GM12878 (cell line): ENCODE data around the gene ZNF160. TPM values are rescaled to one million over a fixed set of nuclear protein-coding genes. Genes with fewer than 3 reads are reported as not detected.
"Not testable (repeated sequence)": the region's sequence is repeated elsewhere in the genome, so short reads cannot be mapped to it uniquely, and the experiment has no call there.

ENCODE experiments used
- ATAC-seq: fragments of 200-7000 bp; cut with Tn5 transposase; 3 replicates; pipeline ENCODE4 v1.9.1; 2020; ENCODE audit warnings: mild to moderate bottlenecking, moderate library complexity
- BruUV-seq: library from RNA; stranded (reverse); fragments of 400-500 nt; replicated peaks from 2 replicates; lab custom pipeline; 2021; lab: Mats Ljungman, UMichigan
- CTCF ChIA-PET: fragments of 300-600 bp; sonication (Branson Sonifier 250); formaldehyde crosslinking; extraction: SDS; loops from one replicate; lab custom pipeline; 2021; ENCODE audit warnings: inconsistent platforms; lab: Yijun Ruan, JAX
- POLR2A ChIA-PET: fragments of 350-600 bp; formaldehyde crosslinking; extraction: SDS; loops from one replicate; lab custom pipeline; 2021; ENCODE audit warnings: inconsistent platforms; lab: Charles Lee
- RAD21 ChIA-PET: fragments of 300-600 bp; sonication (Branson Sonifier 250); formaldehyde crosslinking; loops from one replicate; lab custom pipeline; 2023; ENCODE audit warnings: antibody characterized with exemption; ENCODE audit not compliant: unreplicated experiment; lab: Charles Lee
- SMC1A ChIA-PET: fragments of 300-600 bp; sonication (Branson Sonifier 250); formaldehyde crosslinking; loops from one replicate; lab custom pipeline; 2023; ENCODE audit not compliant: unreplicated experiment, uncharacterized antibody; lab: Charles Lee
- DNase-seq: peaks from one replicate; pipeline ENCODE4 v3.0.0-alpha.2; 2011; ENCODE audit warnings: low read depth, low spot score
- FAIRE-seq: peaks from 3 replicates; lab custom pipeline; 2011; peaks lifted over from hg19 to GRCh38; lab: Jason Lieb, UNC
- H2AFZ ChIP-seq: 2 replicates; pipeline ENCODE4 v1.6.0; 2011; ENCODE audit warnings: low read depth, low read length, control low read depth; ENCODE audit not compliant: control insufficient read depth
- H3K27ac ChIP-seq: 2 replicates; pipeline ENCODE4 v1.5.1; 2011; ENCODE audit warnings: control low read depth; ENCODE audit not compliant: control insufficient read depth, insufficient read depth
- H3K27me3 ChIP-seq, 2 experiments: replicated peaks in 1 of 2; 2 replicates each; pipeline versions ENCODE4 v1.6.0 to v1.6.1; 2011; ENCODE audit warnings: low read length in 1 of 2; ENCODE audit not compliant: control insufficient read depth in 2 of 2, insufficient read depth in 2 of 2
- H3K36me3 ChIP-seq, 2 experiments: 2 replicates each; pipeline ENCODE4 v1.5.1; 2011; ENCODE audit warnings: low read length in 1 of 2; ENCODE audit not compliant: control insufficient read depth in 2 of 2, insufficient read depth in 2 of 2
- H3K4me1 ChIP-seq: 2 replicates; pipeline ENCODE4 v1.6.1; 2011; ENCODE audit warnings: mild to moderate bottlenecking, low read length, moderate library complexity, mixed read lengths; ENCODE audit not compliant: control insufficient read depth, insufficient read depth
- H3K4me2 ChIP-seq: 2 replicates; pipeline ENCODE4 v1.6.0; 2011; ENCODE audit warnings: control low read depth; ENCODE audit not compliant: control insufficient read depth, insufficient read depth
- H3K4me3 ChIP-seq: fragments of 200-600 bp; sonication (generic); 2 replicates; pipeline ENCODE4 v1.5.1; 2016
- H3K79me2 ChIP-seq: 2 replicates; pipeline ENCODE4 v1.6.0; 2011; ENCODE audit warnings: low read length; ENCODE audit not compliant: control insufficient read depth, insufficient read depth
- H3K9ac ChIP-seq: 2 replicates; pipeline ENCODE4 v1.8.0; 2011; ENCODE audit warnings: low read length, control low read depth, mixed read lengths; ENCODE audit not compliant: control insufficient read depth, insufficient read depth
- H3K9me3 ChIP-seq: replicated peaks from 3 replicates; pipeline ENCODE4 v1.5.1; 2011; ENCODE audit warnings: mild to moderate bottlenecking, low read length; ENCODE audit not compliant: control insufficient read depth, insufficient read depth
- H4K20me1 ChIP-seq: 2 replicates; pipeline ENCODE4 v1.6.0; 2011; ENCODE audit not compliant: control insufficient read depth, insufficient read depth
- ASH2L ChIP-seq: fragments of 300-600, 200-600 bp; sonication (generic); IDR thresholded peaks from 2 replicates; pipeline ENCODE4 v1.6.1; 2017; ENCODE audit warnings: low read depth, mild to moderate bottlenecking, borderline replicate concordance
- EZH2 ChIP-seq: IDR thresholded peaks from 2 replicates; pipeline ENCODE4 v1.6.1; 2012; ENCODE audit warnings: low read depth, mild to moderate bottlenecking, control low read depth, inconsistent platforms, low read length, borderline replicate concordance; ENCODE audit not compliant: control insufficient read depth
- IRF4 ChIP-seq: IDR thresholded peaks from 2 replicates; pipeline ENCODE4 v1.6.1; 2011; ENCODE audit warnings: low read depth, low read length
- JUNB ChIP-seq: IDR thresholded peaks from 2 replicates; pipeline ENCODE4 v1.6.1; 2016; ENCODE audit warnings: antibody characterized with exemption, mild to moderate bottlenecking
- KDM1A ChIP-seq: fragments of 200-600 bp; sonication (generic); IDR thresholded peaks from 2 replicates; pipeline ENCODE4 v1.6.1; 2016; ENCODE audit warnings: borderline replicate concordance
- PAX8 ChIP-seq: fragments of 450-650 bp; IDR thresholded peaks from 2 replicates; pipeline ENCODE4 v1.6.1; 2017; ENCODE audit warnings: mild to moderate bottlenecking, moderate library complexity
- RELA ChIP-seq: fragments of 450-650 bp; IDR thresholded peaks from 2 replicates; pipeline ENCODE4 v1.8.0; 2014; ENCODE audit warnings: borderline replicate concordance; ENCODE audit not compliant: partially characterized antibody
- SMC3 ChIP-seq: IDR thresholded peaks from 2 replicates; pipeline ENCODE4 v1.6.1; 2011; ENCODE audit warnings: low read length, improper control_type of control experiment, borderline replicate concordance
- SREBF1 ChIP-seq: IDR thresholded peaks from 2 replicates; pipeline ENCODE4 v1.6.1; 2012; ENCODE audit warnings: mild to moderate bottlenecking, low read length
- YBX1 ChIP-seq: fragments of 450-650 bp; IDR thresholded peaks from 2 replicates; pipeline ENCODE4 v1.6.1; 2016; ENCODE audit warnings: antibody characterized with exemption
- YY1 ChIP-seq: IDR thresholded peaks from 2 replicates; pipeline ENCODE4 v1.6.1; 2011; ENCODE audit warnings: low read depth, mild to moderate bottlenecking, low read length
- ZNF217 ChIP-seq: fragments of 450-650 bp; IDR thresholded peaks from 2 replicates; pipeline ENCODE4 v1.6.1; 2017; ENCODE audit warnings: antibody characterized with exemption, mild to moderate bottlenecking
- WGBS: methylation state at CpG from one replicate; pipeline ENCODE4 v1.1.6; 2016; ENCODE audit warnings: low lambda C conversion rate; ENCODE audit not compliant: insufficient replicate concordance, insufficient coverage; ENCODE audit errors: missing lambda C conversion rate; 5-methylcytosine and 5-hydroxymethylcytosine counted together
- in situ Hi-C: fragments of 300-500 bp; cut with MboI; formaldehyde crosslinking; loops from 9 replicates; pipeline ENCODE4 v1.14.3; 2018; ENCODE audit warnings: mixed read lengths
- intact Hi-C: fragments of 100-400 bp; cut with micrococcal nuclease; formaldehyde crosslinking; loops from one replicate; pipeline ENCODE4 v1.14.2; 2022; ENCODE audit not compliant: unreplicated experiment
- polyA plus RNA-seq, 11 experiments: library from polyadenylated mRNA; depleted of rRNA in 4 of 11; unstranded in 6 of 11; stranded (reverse) in 5 of 11; fragments of >200 nt; fragmentation: Nextera tagmentation in 4 of 11; fragmentation: Illumina TruSeq in 1 of 11; extraction: Ambion mirVana in 4 of 11; extraction: Trizol in 1 of 11; gene quantifications; 1 replicate in 1 of 11; 2 replicates in 10 of 11; pipeline versions ENCODE4 v1.2.1 to v1.2.3, GENCODE V29; 2011 to 2016; ENCODE audit warnings: inconsistent platforms in 2 of 11, missing spikeins in 2 of 11, low read depth in 1 of 11
- total RNA-seq, 4 experiments: library from RNA; depleted of rRNA in 3 of 4; stranded (reverse); fragments of >200 nt in 3 of 4; fragmentation: Illumina TruSeq in 1 of 4; extraction: Trizol in 1 of 4; gene quantifications; 2 replicates each; pipeline versions ENCODE4 v1.2.1 to v1.2.3, GENCODE V29; 2013 to 2021
- TF ChIP-seq, protein P1 (sequence below): fragments of 450-650 bp; IDR thresholded peaks from 2 replicates; pipeline ENCODE4 v1.6.1; 2016; ENCODE audit warnings: mild to moderate bottlenecking
- TF ChIP-seq, protein P2 (sequence below): IDR thresholded peaks from 2 replicates; pipeline ENCODE4 v1.6.1; 2011; ENCODE audit warnings: mild to moderate bottlenecking, low read depth, low read length, moderate library complexity; ENCODE audit not compliant: insufficient replicate concordance

ZNF160 gene
- total and polyA plus RNA-seq, 10 of the 15 experiments (the other 5 are each of a cell fraction or from before 2014, with no cell fraction given), result 2.8 to 18.6 (median 12.1) TPM

DNA sequence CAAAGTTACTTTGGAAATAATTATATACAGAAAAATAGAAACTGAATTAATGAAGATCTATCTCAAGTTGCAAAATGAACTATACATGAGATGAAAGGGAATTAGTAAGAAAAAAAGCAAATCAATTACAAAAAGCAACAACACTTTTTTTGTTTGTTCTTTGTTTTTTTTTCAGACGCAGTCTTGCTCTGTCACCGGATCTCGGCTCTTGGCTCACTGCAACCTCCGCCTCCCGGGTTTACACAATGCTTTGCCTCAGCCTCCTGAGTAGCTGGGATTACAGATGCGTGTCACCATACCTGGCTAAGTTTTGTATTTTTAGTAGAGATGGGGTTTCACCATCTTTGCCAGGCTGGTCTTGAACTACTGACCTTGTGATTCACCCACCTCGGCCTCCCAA is 27.3 kb upstream of the ZNF160 start (continued):
- no peak for TF ChIP-seq IRF4
- TF ChIP-seq, protein P1, sequence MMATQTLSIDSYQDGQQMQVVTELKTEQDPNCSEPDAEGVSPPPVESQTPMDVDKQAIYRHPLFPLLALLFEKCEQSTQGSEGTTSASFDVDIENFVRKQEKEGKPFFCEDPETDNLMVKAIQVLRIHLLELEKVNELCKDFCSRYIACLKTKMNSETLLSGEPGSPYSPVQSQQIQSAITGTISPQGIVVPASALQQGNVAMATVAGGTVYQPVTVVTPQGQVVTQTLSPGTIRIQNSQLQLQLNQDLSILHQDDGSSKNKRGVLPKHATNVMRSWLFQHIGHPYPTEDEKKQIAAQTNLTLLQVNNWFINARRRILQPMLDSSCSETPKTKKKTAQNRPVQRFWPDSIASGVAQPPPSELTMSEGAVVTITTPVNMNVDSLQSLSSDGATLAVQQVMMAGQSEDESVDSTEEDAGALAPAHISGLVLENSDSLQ, result no peak
- no peak for TF ChIP-seq ASH2L

DNA sequence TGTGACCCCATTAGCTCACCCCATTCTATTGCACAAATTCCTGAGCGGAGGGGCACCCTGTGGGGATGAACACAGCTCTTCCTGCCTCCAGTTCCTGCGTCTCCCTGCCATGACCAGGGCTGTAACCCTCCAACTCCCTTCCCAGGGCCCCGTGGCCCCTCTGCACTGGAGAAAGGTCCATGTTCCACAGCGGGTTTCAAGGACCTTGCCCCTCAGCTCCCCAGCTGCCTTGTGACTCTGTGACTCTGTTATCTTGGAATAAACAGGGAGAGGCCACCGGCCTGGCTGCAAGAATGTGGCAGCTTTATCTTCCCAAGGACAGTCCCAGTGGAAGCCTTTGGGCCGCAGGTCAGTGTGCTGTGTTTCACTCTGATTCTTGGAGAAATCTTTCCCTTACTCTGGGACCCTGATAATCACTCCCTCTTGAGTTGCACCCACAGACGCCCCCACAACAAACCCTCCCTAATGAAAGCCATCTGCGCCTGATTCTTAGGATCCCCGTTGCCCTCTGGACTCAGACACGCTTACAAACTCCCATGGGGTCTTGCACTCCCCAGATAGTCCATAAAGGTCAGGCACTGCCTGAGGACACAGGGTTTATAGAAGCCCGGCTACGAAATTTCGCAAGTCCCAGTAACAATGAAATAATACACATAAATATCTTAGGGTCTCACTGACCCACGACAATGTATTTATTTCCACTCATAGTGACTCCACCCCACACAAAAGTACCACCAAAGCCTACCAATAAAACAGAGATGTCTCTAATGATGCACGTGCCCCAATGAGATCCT is 23.7 kb upstream of the ZNF160 start:
- BruUV-seq, result TSS peak; percentile 89
- H3K9me3 ChIP-seq, FAIRE-seq, H3K4me3 ChIP-seq, H3K4me1 ChIP-seq, in situ Hi-C loops, ATAC-seq, H3K9ac ChIP-seq, POLR2A ChIA-PET, H3K4me2 ChIP-seq, H4K20me1 ChIP-seq, H3K27me3 ChIP-seq, CTCF ChIA-PET, SMC1A ChIA-PET, DNase-seq, H3K36me3 ChIP-seq, RAD21 ChIA-PET, H3K79me2 ChIP-seq, H3K27ac ChIP-seq, H2AFZ ChIP-seq, intact Hi-C loops: not testable (repeated sequence)
- 62% methylated on average over 8 of the region's 15 CpGs for WGBS

DNA sequence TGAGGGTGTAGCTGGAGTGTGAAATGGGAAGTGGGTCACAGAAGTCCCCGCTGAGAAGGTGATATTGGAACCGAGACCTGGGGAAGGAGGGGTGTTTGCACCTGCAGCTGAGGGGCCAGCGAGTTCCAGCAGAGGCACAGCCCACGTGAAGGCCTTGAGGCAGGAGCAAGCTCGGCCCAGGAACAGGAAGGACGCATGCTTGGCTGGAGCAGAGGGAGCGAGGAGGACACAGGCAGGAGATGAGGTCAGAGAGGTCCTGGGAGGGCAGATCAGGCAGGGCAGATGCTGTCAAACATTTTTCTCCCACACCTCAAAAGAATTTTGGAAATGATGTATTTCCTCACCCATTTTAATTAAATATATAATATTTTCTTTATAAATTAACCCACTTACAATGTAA is 20.2 kb upstream of the ZNF160 start:
- Histone ChIP-seq H3K27ac (no peak overlapping the region), H3K36me3 (no peaks in the 10 kb centered on the region), H3K79me2 (no peaks in the 10 kb centered on the region), H3K4me2 (no peak overlapping the region), H3K4me1 (no peaks in the 10 kb centered on the region), H3K27me3 (no peaks in the 10 kb centered on the region), H3K9me3 (no peaks in the 10 kb centered on the region; the same call in 2 of the 3 replicates), H3K4me3 (no peak overlapping the region), H3K9ac (no peak overlapping the region), H2AFZ (no peak overlapping the region), H4K20me1 (no peaks in the 10 kb centered on the region)
- in situ Hi-C loops, result no loop called here
- ChIA-PET POLR2A (no interaction called here), SMC1A (no interaction called here), RAD21 (no interaction called here), CTCF (no interaction called here)
- BruUV-seq, result no TSS peak
- intact Hi-C loops, result no loop called here
- DNase-seq (no peak), ATAC-seq (no peak), FAIRE-seq (no peak)
- WGBS, result 10% methylated on average over 6 of the region's 7 CpGs
- no peak for TF ChIP-seq SMC3
- no peak for TF ChIP-seq KDM1A
- no peak for TF ChIP-seq ZNF217
- no peak for TF ChIP-seq RELA
- no peak for TF ChIP-seq YY1
- TF ChIP-seq, protein P2, sequence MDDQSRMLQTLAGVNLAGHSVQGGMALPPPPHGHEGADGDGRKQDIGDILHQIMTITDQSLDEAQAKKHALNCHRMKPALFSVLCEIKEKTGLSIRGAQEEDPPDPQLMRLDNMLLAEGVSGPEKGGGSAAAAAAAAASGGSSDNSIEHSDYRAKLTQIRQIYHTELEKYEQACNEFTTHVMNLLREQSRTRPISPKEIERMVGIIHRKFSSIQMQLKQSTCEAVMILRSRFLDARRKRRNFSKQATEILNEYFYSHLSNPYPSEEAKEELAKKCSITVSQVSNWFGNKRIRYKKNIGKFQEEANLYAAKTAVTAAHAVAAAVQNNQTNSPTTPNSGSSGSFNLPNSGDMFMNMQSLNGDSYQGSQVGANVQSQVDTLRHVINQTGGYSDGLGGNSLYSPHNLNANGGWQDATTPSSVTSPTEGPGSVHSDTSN, result no peak
- TF ChIP-seq ASH2L, result no peak
- no peak for TF ChIP-seq EZH2
- TF ChIP-seq YBX1, result no peak
- no peak for TF ChIP-seq PAX8
- no peak for TF ChIP-seq SREBF1
- TF ChIP-seq JUNB, result no peak
